ENCODE measurements around the gene SHLD1. TPM values are rescaled to one million over a fixed set of nuclear protein-coding genes. Genes with fewer than 3 reads are reported as not detected.

Gene SHLD1
- total RNA-seq, 5 donors from 2014 or later (not counting 1 experiment from before 2014, with no cell fraction given) = 10.0 to 15.8 (median 14.2) TPM

GRCh38 chr20:5881703-5882102 lies 131.5 kb downstream of the SHLD1 start:
- H3K9me3 ChIP-seq = no peaks in the 10 kb centered on the region
- Mint-ChIP-seq H3K36me3 (no peaks in the 10 kb centered on the region), H3K27ac (no peak overlapping the region), H3K4me3 (no peak overlapping the region), H3K4me1 (peaks cover 0 to 3% (median 3%) of the 10 kb centered on the region in 3 donors), H3K27me3 (peaks cover 10 to 15% of the 10 kb centered on the region in 2 donors), H3K9me3 (no peaks in the 10 kb centered on the region)
- H3K27me3 ChIP-seq (replicated peaks in 1 of 2; ENCODE audit: control insufficient read depth in 2 of 2, extremely low read depth in 1 of 2, insufficient read depth in 2 of 2, low read length in 1 of 2) = peaks cover 0 to 4% of the 10 kb centered on the region in 2 experiments
- H3K4me3 ChIP-seq (ENCODE audit: control insufficient read depth in 1 of 2, extremely low read depth in 1 of 2, low read length in 1 of 2) = no peak overlapping the region
- ATAC-seq (replicated peaks in 1 of 4) (no peak), DNase-seq (no peak)
- H3K4me1 ChIP-seq (ENCODE audit: control insufficient read depth in 1 of 2, extremely low read depth in 1 of 2, insufficient read depth in 2 of 2, low read length in 2 of 2) = no peaks in the 10 kb centered on the region
- ChIA-PET CTCF (no interaction called here), POLR2A (no interaction called here)
- no peak overlapping the region for H3K27ac ChIP-seq (ENCODE audit: low read length)
- H3K36me3 ChIP-seq (ENCODE audit: control insufficient read depth in 2 of 2, extremely low read depth in 1 of 2, insufficient read depth in 1 of 2, low read length in 1 of 2) = no peaks in the 10 kb centered on the region
- 81% methylated on average over 4 of the region's 5 CpGs for WGBS (ENCODE audit: insufficient coverage)

GRCh38 chr20:5882166-5882565 lies 132.0 kb downstream of the SHLD1 start:
- CTCF ChIA-PET = no interaction called here
- Histone ChIP-seq H3K36me3 (ENCODE audit: control insufficient read depth in 2 of 2, extremely low read depth in 1 of 2, insufficient read depth in 1 of 2, low read length in 1 of 2) (no peaks in the 10 kb centered on the region), H3K4me3 (ENCODE audit: control insufficient read depth in 1 of 2, extremely low read depth in 1 of 2, low read length in 1 of 2) (no peak overlapping the region), H3K9me3 (no peaks in the 10 kb centered on the region), H3K27ac (ENCODE audit: low read length) (no peak overlapping the region), H3K4me1 (ENCODE audit: control insufficient read depth in 1 of 2, extremely low read depth in 1 of 2, insufficient read depth in 2 of 2, low read length in 2 of 2) (no peaks in the 10 kb centered on the region), H3K27me3 (replicated peaks in 1 of 2; ENCODE audit: control insufficient read depth in 2 of 2, extremely low read depth in 1 of 2, insufficient read depth in 2 of 2, low read length in 1 of 2) (peaks cover 0 to 4% of the 10 kb centered on the region in 2 experiments)
- H3K27me3 Mint-ChIP-seq = peaks cover 10 to 15% of the 10 kb centered on the region in 2 donors
- H3K27ac Mint-ChIP-seq = no peak overlapping the region
- ATAC-seq (replicated peaks in 1 of 4) (no peak), DNase-seq (no peak)
- H3K9me3 Mint-ChIP-seq = no peaks in the 10 kb centered on the region
- 81% methylated on average over 6 of the region's 9 CpGs for WGBS (ENCODE audit: insufficient coverage)
- no peak overlapping the region for H3K4me3 Mint-ChIP-seq
- H3K4me1 Mint-ChIP-seq = peaks cover 0 to 3% (median 3%) of the 10 kb centered on the region in 3 donors
- no peaks in the 10 kb centered on the region for H3K36me3 Mint-ChIP-seq
- POLR2A ChIA-PET = no interaction called here

GRCh38 chr20:5884465-5885335 lies 134.5 kb downstream of the SHLD1 start:
- H3K36me3 ChIP-seq (ENCODE audit: control insufficient read depth in 2 of 2, extremely low read depth in 1 of 2, insufficient read depth in 1 of 2, low read length in 1 of 2) = no peaks in the 10 kb centered on the region
- H3K36me3 Mint-ChIP-seq = no peaks in the 10 kb centered on the region
- peaks cover 0 to 3% (median 3%) of the 10 kb centered on the region in 3 donors for H3K4me1 Mint-ChIP-seq
- H3K9me3 ChIP-seq = no peaks in the 10 kb centered on the region
- no peak for DNase-seq
- ChIA-PET CTCF (no interaction called here), POLR2A (no interaction called here)
- peaks cover 10 to 16% of the 10 kb centered on the region in 2 donors for H3K27me3 Mint-ChIP-seq
- WGBS (ENCODE audit: insufficient coverage) = 80% methylated on average over 2 of the region's 8 CpGs
- H3K4me3 ChIP-seq (ENCODE audit: control insufficient read depth in 1 of 2, extremely low read depth in 1 of 2, low read length in 1 of 2) = no peak overlapping the region
- no peak overlapping the region for H3K4me3 Mint-ChIP-seq
- ATAC-seq (replicated peaks in 1 of 4) = no peak
- no peak overlapping the region for H3K27ac Mint-ChIP-seq
- no peaks in the 10 kb centered on the region for H3K4me1 ChIP-seq (ENCODE audit: control insufficient read depth in 1 of 2, extremely low read depth in 1 of 2, insufficient read depth in 2 of 2, low read length in 2 of 2)
- H3K9me3 Mint-ChIP-seq = no peaks in the 10 kb centered on the region
- H3K27me3 ChIP-seq (replicated peaks in 1 of 2; ENCODE audit: control insufficient read depth in 2 of 2, extremely low read depth in 1 of 2, insufficient read depth in 2 of 2, low read length in 1 of 2) = peaks cover 0 to 3% of the 10 kb centered on the region in 2 experiments
- H3K27ac ChIP-seq (ENCODE audit: low read length) = no peak overlapping the region

GRCh38 chr20:5885866-5886265 lies 135.7 kb downstream of the SHLD1 start:
- no peak overlapping the region for H3K27ac Mint-ChIP-seq
- H3K27me3 ChIP-seq (replicated peaks in 1 of 2; ENCODE audit: control insufficient read depth in 2 of 2, extremely low read depth in 1 of 2, insufficient read depth in 2 of 2, low read length in 1 of 2) = peaks cover 0 to 3% of the 10 kb centered on the region in 2 experiments
- ATAC-seq (replicated peaks in 1 of 4) (no peak), DNase-seq (no peak)
- H3K27me3 Mint-ChIP-seq = peaks cover 13 to 17% of the 10 kb centered on the region in 2 donors
- H3K4me1 ChIP-seq (ENCODE audit: control insufficient read depth in 1 of 2, extremely low read depth in 1 of 2, insufficient read depth in 2 of 2, low read length in 2 of 2) = no peaks in the 10 kb centered on the region
- H3K9me3 ChIP-seq = no peaks in the 10 kb centered on the region
- CTCF ChIA-PET = no interaction called here
- H3K27ac ChIP-seq (ENCODE audit: low read length) = no peak overlapping the region
- no peaks in the 10 kb centered on the region for H3K36me3 Mint-ChIP-seq
- no peak overlapping the region for H3K4me3 ChIP-seq (ENCODE audit: control insufficient read depth in 1 of 2, extremely low read depth in 1 of 2, low read length in 1 of 2)
- no peaks in the 10 kb centered on the region for H3K9me3 Mint-ChIP-seq
- no peak overlapping the region for H3K4me3 Mint-ChIP-seq
- peaks cover 0 to 3% (median 3%) of the 10 kb centered on the region in 3 donors for H3K4me1 Mint-ChIP-seq
- no peaks in the 10 kb centered on the region for H3K36me3 ChIP-seq (ENCODE audit: control insufficient read depth in 2 of 2, extremely low read depth in 1 of 2, insufficient read depth in 1 of 2, low read length in 1 of 2)
- POLR2A ChIA-PET = no interaction called here
- 100% methylated on average over 2 of the region's 6 CpGs for WGBS (ENCODE audit: insufficient coverage)

GRCh38 chr20:5886788-5887187 lies 136.6 kb downstream of the SHLD1 start:
- H3K27ac Mint-ChIP-seq = no peak overlapping the region
- POLR2A ChIA-PET = no interaction called here

GRCh38 chr20:5887386-5887785 lies 137.2 kb downstream of the SHLD1 start:
- H3K27ac ChIP-seq (ENCODE audit: low read length) = no peak overlapping the region
- CTCF ChIA-PET = no interaction called here
- H3K4me1 ChIP-seq (ENCODE audit: control insufficient read depth in 1 of 2, extremely low read depth in 1 of 2, insufficient read depth in 2 of 2, low read length in 2 of 2) = no peaks in the 10 kb centered on the region
- no peaks in the 10 kb centered on the region for H3K4me1 Mint-ChIP-seq
- no peak overlapping the region for H3K4me3 Mint-ChIP-seq
- no peaks in the 10 kb centered on the region for H3K9me3 ChIP-seq
- no peaks in the 10 kb centered on the region for H3K36me3 Mint-ChIP-seq
- H3K9me3 Mint-ChIP-seq = no peaks in the 10 kb centered on the region
- no peaks in the 10 kb centered on the region for H3K36me3 ChIP-seq (ENCODE audit: control insufficient read depth in 2 of 2, extremely low read depth in 1 of 2, insufficient read depth in 1 of 2, low read length in 1 of 2)
- DNase-seq = no peak
- POLR2A ChIA-PET = no interaction called here
- no peak for ATAC-seq (replicated peaks in 1 of 4)
- H3K4me3 ChIP-seq (ENCODE audit: control insufficient read depth in 1 of 2, extremely low read depth in 1 of 2, low read length in 1 of 2) = no peak overlapping the region
- peaks cover 0 to 6% of the 10 kb centered on the region in 2 experiments for H3K27me3 ChIP-seq (replicated peaks in 1 of 2; ENCODE audit: control insufficient read depth in 2 of 2, extremely low read depth in 1 of 2, insufficient read depth in 2 of 2, low read length in 1 of 2)
- H3K27ac Mint-ChIP-seq = no peak overlapping the region
- peaks cover 7 to 9% of the 10 kb centered on the region in 2 donors for H3K27me3 Mint-ChIP-seq
- 84% methylated on average over 4 of the region's 5 CpGs for WGBS (ENCODE audit: insufficient coverage)

More at GRCh38 chr20:5886788-5887187, 136.6 kb downstream of the SHLD1 start:
- DNase-seq (no peak), ATAC-seq (replicated peaks in 1 of 4) (no peak)
- CTCF ChIA-PET = no interaction called here
- Mint-ChIP-seq H3K9me3 (no peaks in the 10 kb centered on the region), H3K36me3 (no peaks in the 10 kb centered on the region), H3K4me1 (peaks cover 0 to 3% (median 2%) of the 10 kb centered on the region in 3 donors), H3K27me3 (peaks cover 8 to 13% of the 10 kb centered on the region in 2 donors), H3K4me3 (no peak overlapping the region)
- H3K36me3 ChIP-seq (ENCODE audit: control insufficient read depth in 2 of 2, extremely low read depth in 1 of 2, insufficient read depth in 1 of 2, low read length in 1 of 2) = no peaks in the 10 kb centered on the region
- no peak overlapping the region for H3K4me3 ChIP-seq (ENCODE audit: control insufficient read depth in 1 of 2, extremely low read depth in 1 of 2, low read length in 1 of 2)
- peaks cover 0 to 6% of the 10 kb centered on the region in 2 experiments for H3K27me3 ChIP-seq (replicated peaks in 1 of 2; ENCODE audit: control insufficient read depth in 2 of 2, extremely low read depth in 1 of 2, insufficient read depth in 2 of 2, low read length in 1 of 2)
- no peaks in the 10 kb centered on the region for H3K9me3 ChIP-seq
- 77% methylated on average over 4 of the region's 4 CpGs for WGBS (ENCODE audit: insufficient coverage)
- H3K4me1 ChIP-seq (ENCODE audit: control insufficient read depth in 1 of 2, extremely low read depth in 1 of 2, insufficient read depth in 2 of 2, low read length in 2 of 2) = no peaks in the 10 kb centered on the region
- no peak overlapping the region for H3K27ac ChIP-seq (ENCODE audit: low read length)
